IMR-90 (cell line): ENCODE data around the gene PLA2G10. TPM values are rescaled to one million over a fixed set of nuclear protein-coding genes. Genes with fewer than 3 reads are reported as not detected.
"Not testable (repeated sequence)": the region's sequence is repeated elsewhere in the genome, so short reads cannot be mapped to it uniquely, and the experiment has no call there.

Experiments
- ATAC-seq: fragments of 200-7000 bp; cut with Tn5 transposase; 2 replicates; pipeline ENCODE4 v1.9.1; 2020; ENCODE audit warnings: low read depth, mild to moderate bottlenecking, moderate library complexity
- BruUV-seq: library from RNA; stranded (reverse); fragments of 400-500 nt; replicated peaks from 2 replicates; lab custom pipeline; 2021; lab: Mats Ljungman, UMichigan
- CTCF ChIA-PET: fragments of 300-600 bp; formaldehyde crosslinking; extraction: SDS; loops from one replicate; lab custom pipeline; 2021; ENCODE audit warnings: antibody characterized with exemption; lab: Yijun Ruan, JAX
- POLR2A ChIA-PET: fragments of 300-600 bp; sonication (Branson Sonifier 250); formaldehyde crosslinking; loops from one replicate; lab custom pipeline; 2022; ENCODE audit warnings: antibody characterized with exemption; ENCODE audit not compliant: unreplicated experiment; lab: Charles Lee
- DNase-seq: peaks from one replicate; pipeline ENCODE4 v3.0.0; 2013
- H2AFZ ChIP-seq: replicated peaks from 2 replicates; pipeline ENCODE3; 2013; ENCODE audit warnings: low read length, mild to moderate bottlenecking; ENCODE audit not compliant: poor library complexity
- H2AK5ac ChIP-seq: 2 replicates; pipeline ENCODE4 v1.6.1; 2013; ENCODE audit warnings: low read depth, low read length, inconsistent platforms
- H2AK9ac ChIP-seq: replicated peaks from 2 replicates; pipeline ENCODE3; 2013; ENCODE audit warnings: mild to moderate bottlenecking, low read depth, low read length, moderate library complexity; ENCODE audit not compliant: poor library complexity
- H2BK120ac ChIP-seq: 2 replicates; pipeline ENCODE4 v1.6.1; 2013; ENCODE audit warnings: low read depth, low read length, inconsistent platforms
- H2BK15ac ChIP-seq: 3 replicates; pipeline ENCODE4 v1.6.1; 2013; ENCODE audit warnings: low read depth, low read length, inconsistent platforms
- H2BK20ac ChIP-seq: 2 replicates; pipeline ENCODE4 v1.6.1; 2013; ENCODE audit warnings: low read depth, mild to moderate bottlenecking, inconsistent platforms, low read length, moderate library complexity
- H2BK5ac ChIP-seq: 2 replicates; pipeline ENCODE4 v1.6.1; 2013; ENCODE audit warnings: mild to moderate bottlenecking, low read depth, low read length, inconsistent platforms; ENCODE audit not compliant: poor library complexity, severe bottlenecking
- H3K14ac ChIP-seq: replicated peaks from 2 replicates; pipeline ENCODE4 v1.6.1; 2013; ENCODE audit warnings: low read depth, low read length, inconsistent platforms
- H3K18ac ChIP-seq: 2 replicates; pipeline ENCODE4 v1.6.1; 2013; ENCODE audit warnings: low read depth, low read length, control low read depth
- H3K23ac ChIP-seq: 2 replicates; pipeline ENCODE4 v1.6.1; 2013; ENCODE audit warnings: low read depth, low read length, inconsistent platforms
- H3K27ac ChIP-seq: 2 replicates; pipeline ENCODE4 v1.5.1; 2013; ENCODE audit warnings: mild to moderate bottlenecking, control low read depth, low read length; ENCODE audit not compliant: insufficient read depth
- H3K27me3 ChIP-seq: 2 replicates; pipeline ENCODE4 v1.6.1; 2013; ENCODE audit warnings: low read length; ENCODE audit not compliant: control insufficient read depth, insufficient read depth
- H3K36me3 ChIP-seq: 2 replicates; pipeline ENCODE4 v1.6.1; 2013; ENCODE audit warnings: low read length, mixed read lengths; ENCODE audit not compliant: control insufficient read depth, insufficient read depth
- H3K4ac ChIP-seq: 2 replicates; pipeline ENCODE4 v1.6.1; 2013; ENCODE audit warnings: low read depth, low read length, inconsistent platforms
- H3K4me1 ChIP-seq: 2 replicates; pipeline ENCODE4 v1.6.1; 2013; ENCODE audit warnings: low read length, mixed read lengths; ENCODE audit not compliant: control insufficient read depth, insufficient read depth
- H3K4me2 ChIP-seq: 2 replicates; pipeline ENCODE4 v1.6.1; 2013; ENCODE audit warnings: low read depth, mild to moderate bottlenecking, control low read depth, low read length, moderate library complexity
- H3K4me3 ChIP-seq: 2 replicates; pipeline ENCODE4 v1.5.1; 2013; ENCODE audit warnings: low read depth, mild to moderate bottlenecking, control low read depth, low read length, moderate library complexity; ENCODE audit not compliant: insufficient read depth
- H3K56ac ChIP-seq: 2 replicates; pipeline ENCODE4 v1.6.1; 2013; ENCODE audit warnings: low read length, inconsistent platforms; ENCODE audit not compliant: insufficient read depth; ENCODE audit errors: extremely low read depth
- H3K79me1 ChIP-seq, 2 experiments: 2 replicates each; pipeline ENCODE4 v1.6.1; 2013; ENCODE audit warnings: low read length in 2 of 2, inconsistent platforms in 1 of 2, low read depth in 1 of 2
- H3K9ac ChIP-seq: 2 replicates; pipeline ENCODE4 v1.6.1; 2013; ENCODE audit warnings: low read depth, low read length, control low read depth
- H3K9me1 ChIP-seq: 2 replicates; pipeline ENCODE4 v1.6.1; 2013; ENCODE audit warnings: low read length, inconsistent platforms; ENCODE audit not compliant: insufficient read depth
- H3K9me3 ChIP-seq: 2 replicates; pipeline ENCODE4 v1.6.1; 2013; ENCODE audit warnings: low read length; ENCODE audit not compliant: control insufficient read depth, insufficient read depth
- H4K20me1 ChIP-seq: 2 replicates; pipeline ENCODE4 v1.6.1; 2013; ENCODE audit warnings: low read length, inconsistent platforms; ENCODE audit not compliant: insufficient read depth
- H4K5ac ChIP-seq: 2 replicates; pipeline ENCODE4 v1.6.1; 2013; ENCODE audit warnings: mild to moderate bottlenecking, low read depth, low read length, control low read depth
- H4K8ac ChIP-seq, 2 experiments: 2 replicates each; pipeline ENCODE4 v1.6.1; 2013; ENCODE audit warnings: low read depth in 2 of 2, low read length in 2 of 2, control low read depth in 1 of 2, inconsistent platforms in 1 of 2
- H4K91ac ChIP-seq: 2 replicates; pipeline ENCODE4 v1.6.1; 2013; ENCODE audit warnings: low read depth, low read length, inconsistent platforms; ENCODE audit not compliant: insufficient read depth
- WGBS, 2 experiments: methylation state at CpG; one replicate each; pipeline versions ENCODE4 v1.1.5 to v1.1.7; 2013; ENCODE audit warnings: missing lambda C conversion rate in 2 of 2; ENCODE audit not compliant: insufficient read length in 1 of 2; ENCODE audit errors: extremely low coverage in 2 of 2; 5-methylcytosine and 5-hydroxymethylcytosine counted together
- dilution Hi-C: fragments of 300-500 bp; cut with HindIII; formaldehyde crosslinking; loops from one replicate; pipeline ENCODE4 v1.14.3; 2018; ENCODE audit warnings: low sequenced_read_pairs; ENCODE audit not compliant: unreplicated experiment
- in situ Hi-C: fragments of 300-500 bp; cut with MboI; formaldehyde crosslinking; loops from 3 replicates; pipeline ENCODE4 v1.14.3; 2019; ENCODE audit warnings: low sequenced_read_pairs, inconsistent platforms, mixed read lengths
- intact Hi-C: fragments of 100-400 bp; cut with micrococcal nuclease; formaldehyde crosslinking; loops from 2 replicates; pipeline ENCODE4 v1.10.0; 2022
- polyA plus RNA-seq, 3 experiments: library from polyadenylated mRNA; depleted of rRNA; stranded (reverse); fragments of >200 nt; gene quantifications; 2 replicates each; pipeline ENCODE4 v1.2.3, GENCODE V29; 2012; ENCODE audit warnings: low replicate concordance in 1 of 3
- total RNA-seq: library from RNA; depleted of rRNA; stranded (reverse); fragments of >200 nt; gene quantifications from 2 replicates; pipeline ENCODE4 v1.2.3, GENCODE V29; 2012

Gene PLA2G10
- total and polyA plus RNA-seq, 2 of the 4 experiments (the other 2 are of a cell fraction) = not detected

GRCh38 chr16:14636951-14637240 lies 57.2 kb downstream of the PLA2G10 start:
- H4K91ac ChIP-seq, H2BK120ac ChIP-seq, H3K9ac ChIP-seq, H2BK5ac ChIP-seq, H2AK5ac ChIP-seq, DNase-seq, H3K27me3 ChIP-seq, BruUV-seq, H4K8ac ChIP-seq, ATAC-seq, H3K9me3 ChIP-seq, H3K56ac ChIP-seq, H3K4me1 ChIP-seq, H3K4me2 ChIP-seq, H3K27ac ChIP-seq, H2BK20ac ChIP-seq, H3K18ac ChIP-seq, H2AFZ ChIP-seq, intact Hi-C loops, H3K9me1 ChIP-seq, dilution Hi-C loops, H3K4ac ChIP-seq, H2BK15ac ChIP-seq, POLR2A ChIA-PET, H3K23ac ChIP-seq, H3K4me3 ChIP-seq, H2AK9ac ChIP-seq, H4K5ac ChIP-seq, H3K14ac ChIP-seq: not testable (repeated sequence)
- CTCF ChIA-PET = interaction anchor here (0.6 kb wide), 1 partner anchor 382 kb away, joined by 7 read pairs; no protein-coding TSS in a partner anchor
- no CpG with 5 or more reads among the region's 1 CpG for WGBS, 2 experiments
- Histone ChIP-seq H3K36me3 (peaks cover 15% of the 10 kb centered on the region), H4K20me1 (peaks cover 68% of the 10 kb centered on the region), H3K79me1 (peaks cover 7 to 63% of the 10 kb centered on the region in 2 experiments; a peak in 3 of 4 replicates)
- in situ Hi-C loops = loop anchor here (25.0 kb wide), 1 partner anchor 325 kb away; no protein-coding TSS in a partner anchor

GRCh38 chr16:14636179-14636950 lies 57.7 kb downstream of the PLA2G10 start:
- H3K9me1 ChIP-seq, H2AFZ ChIP-seq, H4K8ac ChIP-seq, intact Hi-C loops, H3K9me3 ChIP-seq, H3K4me1 ChIP-seq, ATAC-seq, H2BK120ac ChIP-seq, H3K14ac ChIP-seq, DNase-seq, H2BK20ac ChIP-seq, H3K4ac ChIP-seq, H3K56ac ChIP-seq, BruUV-seq, H3K4me2 ChIP-seq, H3K18ac ChIP-seq, H3K27ac ChIP-seq, H2AK5ac ChIP-seq, H3K4me3 ChIP-seq, H2BK5ac ChIP-seq, H3K27me3 ChIP-seq, H2AK9ac ChIP-seq, H4K91ac ChIP-seq, H2BK15ac ChIP-seq, H3K9ac ChIP-seq, dilution Hi-C loops, H4K5ac ChIP-seq, H3K23ac ChIP-seq, POLR2A ChIA-PET, CTCF ChIA-PET: not testable (repeated sequence)
- Histone ChIP-seq H3K79me1 (peaks cover 7 to 60% of the 10 kb centered on the region in 2 experiments; a peak in 3 of 4 replicates), H3K36me3 (peaks cover 15% of the 10 kb centered on the region), H4K20me1 (peaks cover 63% of the 10 kb centered on the region)
- WGBS, 2 experiments = 90% methylated on average over 2 of the region's 17 CpGs; no CpG with 5 or more reads in 1 of the 2 experiments
- in situ Hi-C loops = loop anchor here (25.0 kb wide), 1 partner anchor 326 kb away; no protein-coding TSS in a partner anchor
